ENCODE measurements around the gene DDX42. TPM values are rescaled to one million over a fixed set of nuclear protein-coding genes. Genes with fewer than 3 reads are reported as not detected.
A peak's percentile ranks its signal among the peaks of the same experiment; 100 is the strongest.

The DDX42 gene
- total and polyA plus RNA-seq, 2 of the 13 experiments (the other 11 are each of a cell fraction or from before 2014, with no cell fraction given) = 87.2 to 92.9 TPM

- TF ChIP-seq THAP7 (CRISPR knock-in tag; IDR thresholded peaks at IDR 0.05) (0 out of 2 replicates have a peak, but pooled peaks have one; percentile 18), ATF1 (CRISPR knock-in tag; IDR thresholded peaks at IDR 0.05) (no peak), RORA (CRISPR knock-in tag; IDR thresholded peaks at IDR 0.05) (no peak), ZNF772 (CRISPR knock-in tag; IDR thresholded peaks at IDR 0.05) (0 out of 2 replicates have a peak, but pooled peaks have one; percentile 41), ZNF574 (CRISPR knock-in tag; IDR thresholded peaks at IDR 0.05) (0 out of 2 replicates have a peak, but pooled peaks have one; percentile 31), ZNF12 (CRISPR knock-in tag; IDR thresholded peaks at IDR 0.05) (no peak), RFXAP (CRISPR knock-in tag; IDR thresholded peaks at IDR 0.05; ENCODE audit: borderline replicate concordance) (0 out of 2 replicates have a peak, but pooled peaks have one; percentile 35), ZBTB25 (CRISPR knock-in tag; IDR thresholded peaks at IDR 0.05) (no peak), DPF2 (CRISPR knock-in tag; IDR thresholded peaks at IDR 0.05; ENCODE audit: borderline replicate concordance, low read depth) (peak; percentile 71; the same call in 1 of the 2 replicates), PAXIP1 (CRISPR knock-in tag; conservative IDR thresholded peaks at IDR 0.05) (peak; percentile 96), AKNA (CRISPR knock-in tag; IDR thresholded peaks at IDR 0.05; ENCODE audit: borderline replicate concordance) (no peak), DZIP1 (CRISPR knock-in tag; IDR thresholded peaks at IDR 0.05) (no peak), MIER2 (CRISPR knock-in tag; IDR thresholded peaks at IDR 0.05) (0 out of 2 replicates have a peak, but pooled peaks have one; percentile 25)
These were observed 80.7 kb downstream of the DDX42 start (continued) for GRCh38 chr17:63854709-63855108.
